GM19324 (cell line): ENCODE results near the gene GALNT18.

Experiments
- ATAC-seq: cut with Tn5 transposase; IDR thresholded peaks from one replicate; pipeline ENCODE4 v1.9.1; 2021; ENCODE audit warnings: mild to moderate bottlenecking, moderate library complexity; ENCODE audit not compliant: unreplicated experiment, low FRiP score

The GALNT18 gene

GRCh38 chr11:11397036-11397415 lies 224.8 kb downstream of the GALNT18 start:
- ATAC-seq, result no peak

- no peak for ATAC-seq
Observed at GRCh38 chr11:11396301-11397035, 225.3 kb downstream of the GALNT18 start.

GRCh38 chr11:11395126-11395525 lies 226.7 kb downstream of the GALNT18 start:
- ATAC-seq, result no peak

GRCh38 chr11:11394241-11394640 lies 227.6 kb downstream of the GALNT18 start:
- no peak for ATAC-seq

- no peak for ATAC-seq
Observed at GRCh38 chr11:11391796-11392463, 229.9 kb downstream of the GALNT18 start.

GRCh38 chr11:11391169-11391568 lies 230.6 kb downstream of the GALNT18 start:
- ATAC-seq, result no peak

- ATAC-seq, result no peak
Observed at GRCh38 chr11:11390068-11390771, 231.6 kb downstream of the GALNT18 start.

- no peak for ATAC-seq
Observed at GRCh38 chr11:11389238-11389637, 232.6 kb downstream of the GALNT18 start.

- no peak for ATAC-seq
Observed at GRCh38 chr11:11387622-11388305, 234.0 kb downstream of the GALNT18 start.

GRCh38 chr11:11387207-11387606 lies 234.6 kb downstream of the GALNT18 start:
- no peak for ATAC-seq

GRCh38 chr11:11384829-11385228 lies 237.0 kb downstream of the GALNT18 start:
- no peak for ATAC-seq

- ATAC-seq, result no peak
Observed at GRCh38 chr11:11383995-11384394, 237.8 kb downstream of the GALNT18 start.

- ATAC-seq, result no peak
Observed at GRCh38 chr11:11382858-11383532, 238.8 kb downstream of the GALNT18 start.

- ATAC-seq, result no peak
Observed at GRCh38 chr11:11381471-11382105, 240.2 kb downstream of the GALNT18 start.

GRCh38 chr11:11380883-11381282 lies 240.9 kb downstream of the GALNT18 start:
- ATAC-seq, result no peak

- no peak for ATAC-seq
Observed at GRCh38 chr11:11380340-11380739, 241.5 kb downstream of the GALNT18 start.

- ATAC-seq, result no peak
Observed at GRCh38 chr11:11379661-11380060, 242.1 kb downstream of the GALNT18 start.

GRCh38 chr11:11378184-11378940 lies 243.4 kb downstream of the GALNT18 start:
- ATAC-seq, result no peak
